Measurements from ENCODE around the gene APOBR. TPM values are rescaled to one million over a fixed set of nuclear protein-coding genes. Genes with fewer than 3 reads are reported as not detected.

Gene APOBR
- total RNA-seq, 2 experiments from 2014 or later, result 0.47 to 3.4 TPM

DNA sequence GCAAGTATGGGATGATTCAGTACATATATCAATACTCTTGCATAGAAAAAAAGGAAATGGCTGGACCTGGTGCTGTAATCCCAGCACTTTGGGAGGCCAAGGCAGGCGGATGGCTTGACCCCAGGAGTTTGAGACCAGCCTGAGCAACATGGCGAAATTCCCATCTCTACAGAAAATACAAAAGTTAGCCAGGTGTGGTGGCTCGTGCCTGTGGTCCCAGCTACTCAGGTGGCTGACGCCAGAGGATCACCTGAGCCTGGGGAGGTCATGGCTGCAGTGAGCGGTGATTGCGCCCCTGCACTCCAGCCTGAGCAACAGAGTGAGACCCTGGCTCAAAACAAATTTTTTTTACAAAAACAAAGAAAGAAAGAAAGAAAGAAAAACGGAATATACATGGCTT, 52.2 kb downstream of the APOBR start:
- Histone ChIP-seq H3K27ac (ENCODE audit: low read depth, low read length, poor library complexity, severe bottlenecking) (no peak overlapping the region), H3K79me2 (ENCODE audit: insufficient read depth, low read depth, low read length) (no peaks in the 10 kb centered on the region), H4K20me1 (ENCODE audit: insufficient read depth, low read length) (no peaks in the 10 kb centered on the region), H3K36me3 (ENCODE audit: insufficient read depth, low read length) (no peaks in the 10 kb centered on the region), H3K4me1 (ENCODE audit: insufficient read depth, low read length, poor library complexity, severe bottlenecking) (no peaks in the 10 kb centered on the region), H2AFZ (ENCODE audit: low read length) (no peak overlapping the region), H3K4me2 (ENCODE audit: low read length) (no peak overlapping the region), H3K4me3 (ENCODE audit: low read depth, low read length, poor library complexity, severe bottlenecking) (no peak overlapping the region), H3K9me2 (ENCODE audit: insufficient read depth, low read length) (no peaks in the 10 kb centered on the region), H3K9me3 (ENCODE audit: low read length) (no peaks in the 10 kb centered on the region)
- ChIA-PET POLR2A (interaction anchor here (0.6 kb wide), 1 partner anchor 16 kb away, joined by 4 read pairs; no protein-coding TSS in a partner anchor), CTCF (ENCODE audit: unreplicated experiment) (no interaction called here)
- no peak for DNase-seq (ENCODE audit: low spot score)
- intact Hi-C loops (cut with micrococcal nuclease; ENCODE audit: unreplicated experiment), result loop anchor here (5.0 kb wide), 1 partner anchor 224 kb away; no protein-coding TSS in a partner anchor
- no TSS peak for BruUV-seq (replicated peaks)
- TF ChIP-seq EZH2phosphoT487 (IDR thresholded peaks at IDR 0.05; ENCODE audit: borderline replicate concordance, low read depth, low read length), result no peak
- TF ChIP-seq, protein P1, sequence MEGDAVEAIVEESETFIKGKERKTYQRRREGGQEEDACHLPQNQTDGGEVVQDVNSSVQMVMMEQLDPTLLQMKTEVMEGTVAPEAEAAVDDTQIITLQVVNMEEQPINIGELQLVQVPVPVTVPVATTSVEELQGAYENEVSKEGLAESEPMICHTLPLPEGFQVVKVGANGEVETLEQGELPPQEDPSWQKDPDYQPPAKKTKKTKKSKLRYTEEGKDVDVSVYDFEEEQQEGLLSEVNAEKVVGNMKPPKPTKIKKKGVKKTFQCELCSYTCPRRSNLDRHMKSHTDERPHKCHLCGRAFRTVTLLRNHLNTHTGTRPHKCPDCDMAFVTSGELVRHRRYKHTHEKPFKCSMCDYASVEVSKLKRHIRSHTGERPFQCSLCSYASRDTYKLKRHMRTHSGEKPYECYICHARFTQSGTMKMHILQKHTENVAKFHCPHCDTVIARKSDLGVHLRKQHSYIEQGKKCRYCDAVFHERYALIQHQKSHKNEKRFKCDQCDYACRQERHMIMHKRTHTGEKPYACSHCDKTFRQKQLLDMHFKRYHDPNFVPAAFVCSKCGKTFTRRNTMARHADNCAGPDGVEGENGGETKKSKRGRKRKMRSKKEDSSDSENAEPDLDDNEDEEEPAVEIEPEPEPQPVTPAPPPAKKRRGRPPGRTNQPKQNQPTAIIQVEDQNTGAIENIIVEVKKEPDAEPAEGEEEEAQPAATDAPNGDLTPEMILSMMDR (conservative IDR thresholded peaks at IDR 0.05; ENCODE audit: low read length), result no peak

DNA sequence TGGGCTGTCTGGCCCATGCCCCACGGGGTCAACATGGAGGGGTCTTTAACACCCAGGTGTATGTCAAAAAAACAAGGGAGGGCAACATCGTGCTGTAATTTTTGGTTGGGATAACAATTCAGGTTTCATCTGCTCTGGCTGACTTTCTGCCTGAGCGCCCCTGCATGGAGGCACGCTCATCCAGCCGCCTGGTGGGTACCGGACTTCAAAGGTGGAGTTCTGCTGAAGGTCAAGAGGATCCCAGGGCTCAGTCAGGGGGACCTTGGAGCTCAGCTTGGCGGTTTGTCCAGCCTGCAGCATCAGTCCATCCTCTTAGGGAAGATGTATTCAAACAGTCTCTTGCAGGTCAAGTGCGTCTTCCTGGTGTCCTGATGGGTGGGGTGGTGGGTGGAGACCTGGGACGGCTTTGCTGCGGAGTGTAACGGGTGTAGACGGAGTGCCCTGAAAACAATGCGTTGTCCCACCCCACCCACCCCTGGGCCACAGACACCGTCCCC, 53.9 kb downstream of the APOBR start:
- H4K20me1 ChIP-seq (ENCODE audit: insufficient read depth, low read length), result no peaks in the 10 kb centered on the region
- H3K4me2 ChIP-seq (ENCODE audit: low read length), result no peak overlapping the region
- intact Hi-C loops (cut with micrococcal nuclease; ENCODE audit: unreplicated experiment), result loop anchor here (5.0 kb wide), 1 partner anchor 226 kb away; no protein-coding TSS in a partner anchor
- TF ChIP-seq EZH2phosphoT487 (IDR thresholded peaks at IDR 0.05; ENCODE audit: borderline replicate concordance, low read depth, low read length), result no peak
- TF ChIP-seq, protein P1 (conservative IDR thresholded peaks at IDR 0.05; ENCODE audit: low read length), result no peak
- H3K4me1 ChIP-seq (ENCODE audit: insufficient read depth, low read length, poor library complexity, severe bottlenecking), result peaks cover 4% of the 10 kb centered on the region
- no peak for DNase-seq (ENCODE audit: low spot score)
- H2AFZ ChIP-seq (ENCODE audit: low read length), result no peak overlapping the region
- H3K9me2 ChIP-seq (ENCODE audit: insufficient read depth, low read length), result no peaks in the 10 kb centered on the region
- ChIA-PET CTCF (ENCODE audit: unreplicated experiment) (no interaction called here), POLR2A (no interaction called here)
- no peaks in the 10 kb centered on the region for H3K9me3 ChIP-seq (ENCODE audit: low read length)
- BruUV-seq (replicated peaks), result no TSS peak
- H3K79me2 ChIP-seq (ENCODE audit: insufficient read depth, low read depth, low read length), result no peaks in the 10 kb centered on the region
- H3K4me3 ChIP-seq (ENCODE audit: low read depth, low read length, poor library complexity, severe bottlenecking), result no peak overlapping the region
- no peaks in the 10 kb centered on the region for H3K36me3 ChIP-seq (ENCODE audit: insufficient read depth, low read length)
- H3K27ac ChIP-seq (ENCODE audit: low read depth, low read length, poor library complexity, severe bottlenecking), result no peak overlapping the region

Other genes starting within 250 kb of the APOBR start
- 0.22 and 0.46 TPM in 2 replicates for gene SBK1, start 202.1 kb upstream of the APOBR start, total RNA-seq (2014; rRNA removed; shearing (Covaris generic))
- gene SBK1, start 202.1 kb upstream of the APOBR start, total RNA-seq (2022), result 0.63 TPM in 2 replicates
- gene NPIPB6, start 131.1 kb upstream of the APOBR start, total RNA-seq (2014; rRNA removed; shearing (Covaris generic)), result 5.0 and 5.3 TPM in 2 replicates
- gene NPIPB6, start 131.1 kb upstream of the APOBR start, total RNA-seq (2022), result 12.1 and 16.1 TPM in 2 replicates
- 73.3 and 120 TPM in 2 replicates for gene EIF3CL, start 90.8 kb upstream of the APOBR start, total RNA-seq (2014; rRNA removed; shearing (Covaris generic))
- 71.1 and 139 TPM in 2 replicates for gene EIF3CL, start 90.8 kb upstream of the APOBR start, total RNA-seq (2022)
- 0.32 TPM in 1 of 2 replicates, not detected in the other for gene NPIPB7, start 22.3 kb upstream of the APOBR start, total RNA-seq (2014; rRNA removed; shearing (Covaris generic))
- 0.98 and 1.1 TPM in 2 replicates for gene NPIPB7, start 22.3 kb upstream of the APOBR start, total RNA-seq (2022)
- 29.7 and 45.5 TPM in 2 replicates for gene CLN3, start 2.6 kb upstream of the APOBR start, total RNA-seq (2014; rRNA removed; shearing (Covaris generic))
- 35.2 and 42.3 TPM in 2 replicates for gene CLN3, start 2.6 kb upstream of the APOBR start, total RNA-seq (2022)
- not detected in 2 replicates for gene IL27, start 12.2 kb downstream of the APOBR start, total RNA-seq (2014; rRNA removed; shearing (Covaris generic))
- gene IL27, start 12.2 kb downstream of the APOBR start, total RNA-seq (2022), result not detected in 2 replicates
- not detected in 2 replicates for gene NUPR1, start 44.3 kb downstream of the APOBR start, total RNA-seq (2014; rRNA removed; shearing (Covaris generic))
- gene NUPR1, start 44.3 kb downstream of the APOBR start, total RNA-seq (2022), result not detected in 2 replicates
- 21.8 and 32.0 TPM in 2 replicates for gene SGF29, start 59.3 kb downstream of the APOBR start, total RNA-seq (2014; rRNA removed; shearing (Covaris generic))
- gene SGF29, start 59.3 kb downstream of the APOBR start, total RNA-seq (2022), result 22.6 and 33.1 TPM in 2 replicates
- gene SULT1A2, start 102.4 kb downstream of the APOBR start, total RNA-seq (2014; rRNA removed; shearing (Covaris generic)), result 2.1 and 5.8 TPM in 2 replicates
- gene SULT1A2, start 102.4 kb downstream of the APOBR start, total RNA-seq (2022), result 3.0 and 3.7 TPM in 2 replicates
- gene SULT1A1, start 115.4 kb downstream of the APOBR start, total RNA-seq (2014; rRNA removed; shearing (Covaris generic)), result 36.1 and 41.0 TPM in 2 replicates
- gene SULT1A1, start 115.4 kb downstream of the APOBR start, total RNA-seq (2022), result 59.4 and 61.2 TPM in 2 replicates
- gene NPIPB8, start 143.4 kb downstream of the APOBR start, total RNA-seq (2014; rRNA removed; shearing (Covaris generic)), result 0.50 TPM in 1 of 2 replicates, not detected in the other
- 1.6 and 2.7 TPM in 2 replicates for gene NPIPB8, start 143.4 kb downstream of the APOBR start, total RNA-seq (2022)
- 259 and 284 TPM in 2 replicates for gene EIF3C, start 216.8 kb downstream of the APOBR start, total RNA-seq (2014; rRNA removed; shearing (Covaris generic))
- gene EIF3C, start 216.8 kb downstream of the APOBR start, total RNA-seq (2022), result 727 and 840 TPM in 2 replicates

All from OCI-LY7 (cell line).